ACC112 (cell line): ENCODE measurements around the gene PTGER3.
A peak's percentile ranks its signal among the peaks of the same experiment; 100 is the strongest.

Experiments used
- H2AFZ ChIP-seq: fragments of 200-600 bp; sonication (generic); one replicate; pipeline ENCODE4 v1.6.0; 2017; ENCODE audit warnings: antibody characterized with exemption, low read length; ENCODE audit not compliant: unreplicated experiment
- H3K27ac ChIP-seq: fragments of 200-600 bp; sonication (generic); 2 replicates; pipeline ENCODE4 v1.5.1; 2014; ENCODE audit warnings: low read depth, mild to moderate bottlenecking, antibody characterized with exemption, low read length, moderate library complexity
- H3K27me3 ChIP-seq: fragments of 200-600 bp; sonication (generic); 2 replicates; pipeline ENCODE4 v1.6.1; 2014; ENCODE audit warnings: mild to moderate bottlenecking, antibody characterized with exemption, low read length, moderate library complexity, mixed read lengths; ENCODE audit not compliant: insufficient read depth
- H3K36me3 ChIP-seq: fragments of 200-600 bp; sonication (generic); 2 replicates; pipeline ENCODE4 v1.6.1; 2016; ENCODE audit warnings: mild to moderate bottlenecking, antibody characterized with exemption, low read length, moderate library complexity, mixed read lengths; ENCODE audit not compliant: insufficient read depth
- H3K4me1 ChIP-seq: fragments of 200-600 bp; sonication (generic); one replicate; pipeline ENCODE4 v1.6.1; 2016; ENCODE audit warnings: low read length, mixed read lengths; ENCODE audit not compliant: insufficient read depth, unreplicated experiment, control insufficient read depth
- H3K4me3 ChIP-seq: fragments of 200-600 bp; sonication (generic); 2 replicates; pipeline ENCODE4 v1.5.1; 2014; ENCODE audit warnings: mild to moderate bottlenecking, low read depth, low read length
- H3K79me2 ChIP-seq: fragments of 200-600 bp; sonication (generic); one replicate; pipeline ENCODE4 v1.6.0; 2016; ENCODE audit warnings: low read length; ENCODE audit not compliant: control insufficient read depth, unreplicated experiment, insufficient read depth

Gene PTGER3

DNA sequence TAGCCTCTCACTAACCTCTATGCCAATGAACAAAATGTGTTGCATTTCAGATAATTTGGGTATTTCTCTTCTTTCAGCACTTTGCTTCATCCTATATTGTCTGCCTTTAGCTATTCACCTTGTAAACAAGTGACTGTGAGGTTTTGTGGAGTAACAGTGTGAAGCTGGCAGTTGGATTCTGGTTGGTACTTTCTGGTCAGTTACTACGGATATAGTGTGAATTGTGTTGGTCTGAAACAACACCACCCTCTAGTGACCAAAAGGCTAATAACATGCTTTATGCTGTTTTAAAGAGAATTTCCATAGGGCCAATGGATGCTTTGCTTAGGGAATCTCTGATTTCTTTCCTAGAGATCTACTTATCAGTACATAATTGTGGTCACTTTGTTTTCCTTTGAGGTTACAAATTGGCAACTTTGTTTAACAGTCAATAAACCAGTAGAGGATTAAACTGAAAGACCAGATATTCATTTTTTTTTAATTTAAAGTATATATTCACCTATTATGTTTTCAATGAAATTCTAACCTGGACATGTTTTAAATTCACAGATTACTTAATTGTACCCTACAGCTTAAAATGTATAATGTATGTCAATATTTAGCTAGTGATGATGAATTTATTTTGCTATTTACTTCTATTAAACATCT is 2.5 kb upstream of the PTGER3 start:
- Histone ChIP-seq H3K79me2 (no peaks in the 10 kb centered on the region), H3K27me3 (peaks cover 59% of the 10 kb centered on the region), H3K27ac (no peak overlapping the region), H3K36me3 (no peaks in the 10 kb centered on the region), H3K4me1 (no peaks in the 10 kb centered on the region), H2AFZ (no peak overlapping the region), H3K4me3 (no peak overlapping the region)

DNA sequence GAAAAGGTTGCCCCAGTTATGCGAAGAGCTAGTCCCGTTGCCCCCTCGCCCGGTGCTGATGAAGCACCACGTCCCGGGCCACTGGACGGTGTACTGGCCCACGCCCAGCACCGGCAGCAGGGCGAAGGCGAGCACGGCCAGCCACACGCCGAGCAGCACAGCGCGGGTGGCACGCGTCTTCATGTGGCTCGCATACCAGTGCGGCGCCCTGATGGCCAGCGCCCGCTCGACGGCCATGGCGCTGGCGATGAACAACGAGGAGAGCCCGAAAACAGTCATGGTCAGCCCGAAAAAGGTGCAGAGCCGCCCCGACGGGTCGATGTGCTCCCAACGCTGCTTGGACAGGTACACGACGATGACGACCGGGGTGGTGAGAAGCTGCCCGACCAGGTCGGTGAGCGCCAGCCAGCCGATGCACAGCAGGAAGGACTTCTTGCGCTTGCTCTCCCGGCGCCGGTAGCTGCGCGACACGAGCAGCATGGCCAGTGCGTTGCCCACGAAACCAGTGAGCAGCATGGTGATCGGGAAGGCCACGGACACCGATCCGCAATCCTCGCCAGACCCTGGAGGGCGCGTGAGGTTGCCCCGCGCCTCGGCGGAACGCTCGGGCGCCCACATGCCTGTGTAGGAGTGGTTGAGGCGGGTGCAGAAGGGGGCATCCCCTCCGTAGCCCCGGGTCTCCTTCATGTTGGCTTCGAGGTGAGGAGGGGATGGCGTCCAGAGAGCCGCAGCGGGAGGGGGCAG is 553 bp downstream of the PTGER3 start:
- H3K36me3 ChIP-seq, result no peaks in the 10 kb centered on the region
- H3K4me1 ChIP-seq, result no peaks in the 10 kb centered on the region
- H3K4me3 ChIP-seq, result peak overlapping the region; percentile 74
- no peaks in the 10 kb centered on the region for H3K79me2 ChIP-seq
- H3K27me3 ChIP-seq, result peaks cover 70% of the 10 kb centered on the region
- H3K27ac ChIP-seq, result no peak overlapping the region
- H2AFZ ChIP-seq, result peak overlapping the region; percentile 22

DNA sequence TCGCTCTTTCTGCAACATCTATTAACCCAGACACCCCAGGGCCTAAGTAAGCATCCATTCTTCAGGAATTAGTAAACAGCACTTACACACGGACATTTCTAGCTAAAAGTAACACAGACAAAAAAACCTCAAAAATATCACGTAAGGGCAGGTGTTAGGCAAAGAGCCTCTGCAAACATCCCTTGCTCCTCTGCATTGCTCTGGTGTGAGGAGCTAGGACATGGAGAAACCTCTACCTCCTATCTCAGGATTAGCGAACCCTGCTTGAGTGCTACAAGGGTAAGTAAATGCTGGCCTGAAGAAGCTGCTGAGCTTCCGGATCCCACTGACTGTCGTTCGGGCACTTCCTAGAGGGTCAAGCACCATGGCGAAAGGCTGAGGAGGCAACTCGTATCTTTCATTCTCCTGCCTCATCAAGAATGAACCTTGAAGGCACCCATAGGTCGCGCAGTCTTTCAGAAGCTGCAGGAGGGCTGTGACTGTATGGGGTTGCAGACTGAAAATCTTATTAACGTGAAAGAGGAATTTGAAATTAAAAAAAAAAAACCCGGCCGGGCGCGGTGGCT is 2.1 kb downstream of the PTGER3 start:
- H3K27ac ChIP-seq, result no peak overlapping the region

DNA sequence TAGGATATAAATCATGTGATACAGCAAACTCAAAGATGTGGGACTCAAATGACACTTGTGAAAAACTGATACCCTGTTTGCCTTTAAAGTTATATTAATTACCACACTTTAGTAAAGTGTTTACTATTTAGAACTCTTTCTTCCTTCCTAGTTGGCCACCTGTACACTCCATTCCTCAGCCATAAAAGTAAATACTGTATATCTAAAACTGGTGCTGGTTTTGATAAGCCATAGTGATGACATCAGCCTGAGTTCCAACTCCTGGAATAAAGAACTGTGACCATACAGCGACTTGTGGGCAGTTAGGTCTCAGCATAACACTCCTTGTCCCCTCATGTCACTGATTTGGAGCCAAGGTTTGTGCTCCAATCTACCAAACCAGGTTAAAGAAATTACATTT is 2.8 kb downstream of the PTGER3 start:
- Histone ChIP-seq H3K27ac (no peak overlapping the region), H3K36me3 (no peaks in the 10 kb centered on the region), H3K79me2 (no peaks in the 10 kb centered on the region), H3K4me1 (no peaks in the 10 kb centered on the region), H3K4me3 (no peak overlapping the region), H2AFZ (no peak overlapping the region), H3K27me3 (peaks cover 70% of the 10 kb centered on the region)

More for the DNA sequence above, 2.1 kb downstream of the PTGER3 start:
- no peaks in the 10 kb centered on the region for H3K79me2 ChIP-seq
- no peak overlapping the region for H3K4me3 ChIP-seq
- no peaks in the 10 kb centered on the region for H3K4me1 ChIP-seq
- H2AFZ ChIP-seq, result no peak overlapping the region
- no peaks in the 10 kb centered on the region for H3K36me3 ChIP-seq
- H3K27me3 ChIP-seq, result peaks cover 69% of the 10 kb centered on the region

DNA sequence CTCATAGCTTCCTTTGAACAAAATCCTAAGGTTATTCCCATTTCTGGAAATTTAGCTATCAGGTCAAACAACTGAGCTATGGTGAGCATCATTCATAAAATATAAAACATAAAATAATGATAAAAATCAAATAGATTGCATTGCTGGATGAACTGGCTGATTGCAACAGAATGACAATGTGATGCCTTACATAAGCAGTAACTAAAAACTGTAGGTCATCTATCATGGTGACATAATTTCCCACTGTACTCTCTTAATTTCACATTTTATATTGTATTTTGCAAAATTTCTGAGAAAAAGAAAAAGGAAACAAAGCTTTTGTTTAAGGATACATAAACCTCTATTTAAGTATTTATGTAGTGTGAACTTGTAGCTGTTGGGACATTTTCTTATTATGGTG is 4.6 kb downstream of the PTGER3 start:
- H3K27ac ChIP-seq, result no peak overlapping the region
- no peaks in the 10 kb centered on the region for H3K79me2 ChIP-seq
- peaks cover 53% of the 10 kb centered on the region for H3K27me3 ChIP-seq
- no peak overlapping the region for H3K4me3 ChIP-seq
- H2AFZ ChIP-seq, result no peak overlapping the region
- H3K4me1 ChIP-seq, result no peaks in the 10 kb centered on the region
- H3K36me3 ChIP-seq, result no peaks in the 10 kb centered on the region

DNA sequence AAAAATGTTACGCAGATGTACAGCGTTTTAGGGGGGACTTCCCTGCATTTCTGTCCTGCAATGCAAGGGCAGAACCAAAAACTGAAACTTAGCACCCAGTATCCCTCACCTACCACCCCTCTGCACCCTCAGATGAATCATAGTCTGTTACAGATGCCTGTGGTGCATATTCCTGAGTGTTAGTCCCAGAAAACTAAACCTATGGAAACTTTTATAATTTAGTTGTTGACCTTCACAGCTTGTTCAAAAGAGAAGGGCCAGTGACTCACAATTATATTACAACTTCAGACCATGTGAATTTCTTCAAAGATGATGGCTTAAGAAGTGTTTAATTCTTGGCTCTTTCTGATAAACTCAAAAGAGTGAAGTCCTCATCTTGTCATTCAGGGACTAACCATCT is 5.8 kb downstream of the PTGER3 start:
- Histone ChIP-seq H2AFZ (no peak overlapping the region), H3K79me2 (no peaks in the 10 kb centered on the region)

DNA sequence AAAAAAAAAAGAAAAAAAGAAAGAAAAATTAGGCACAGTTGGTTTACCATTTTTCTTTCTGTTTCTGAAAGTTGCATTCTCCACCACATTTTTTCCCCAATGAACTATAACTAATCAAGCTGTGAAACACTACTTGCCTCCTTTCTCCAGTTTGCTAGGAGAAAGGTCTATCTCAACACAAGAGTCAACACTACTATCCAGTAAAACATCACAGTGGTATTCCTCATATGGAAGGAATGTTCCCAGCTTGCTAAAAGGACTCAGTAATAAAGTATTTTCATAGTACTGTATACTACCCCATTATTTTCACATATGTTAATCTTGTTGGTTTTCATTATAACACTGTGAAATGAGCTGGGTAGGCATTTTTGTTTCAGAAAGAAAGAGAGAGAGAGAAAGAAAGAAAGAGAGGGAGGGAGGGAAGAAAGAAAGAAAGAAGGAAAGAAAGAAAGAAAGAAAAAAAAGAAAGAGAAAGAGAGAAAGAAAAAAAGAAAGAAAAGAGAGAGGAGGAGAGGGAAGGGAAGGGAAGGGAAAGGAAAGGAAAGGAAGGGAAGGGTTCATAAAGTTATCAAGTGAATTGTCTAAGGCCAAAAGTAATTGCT is 7.9 kb downstream of the PTGER3 start:
- H3K27me3 ChIP-seq, result peaks cover 24% of the 10 kb centered on the region
- H2AFZ ChIP-seq, result no peak overlapping the region
- H3K27ac ChIP-seq, result no peak overlapping the region
- no peaks in the 10 kb centered on the region for H3K4me1 ChIP-seq
- no peak overlapping the region for H3K4me3 ChIP-seq
- no peaks in the 10 kb centered on the region for H3K79me2 ChIP-seq
- H3K36me3 ChIP-seq, result no peaks in the 10 kb centered on the region

More for the DNA sequence above, 5.8 kb downstream of the PTGER3 start:
- no peaks in the 10 kb centered on the region for H3K4me1 ChIP-seq
- H3K4me3 ChIP-seq, result no peak overlapping the region
- H3K27ac ChIP-seq, result no peak overlapping the region
- peaks cover 40% of the 10 kb centered on the region for H3K27me3 ChIP-seq
- no peaks in the 10 kb centered on the region for H3K36me3 ChIP-seq

DNA sequence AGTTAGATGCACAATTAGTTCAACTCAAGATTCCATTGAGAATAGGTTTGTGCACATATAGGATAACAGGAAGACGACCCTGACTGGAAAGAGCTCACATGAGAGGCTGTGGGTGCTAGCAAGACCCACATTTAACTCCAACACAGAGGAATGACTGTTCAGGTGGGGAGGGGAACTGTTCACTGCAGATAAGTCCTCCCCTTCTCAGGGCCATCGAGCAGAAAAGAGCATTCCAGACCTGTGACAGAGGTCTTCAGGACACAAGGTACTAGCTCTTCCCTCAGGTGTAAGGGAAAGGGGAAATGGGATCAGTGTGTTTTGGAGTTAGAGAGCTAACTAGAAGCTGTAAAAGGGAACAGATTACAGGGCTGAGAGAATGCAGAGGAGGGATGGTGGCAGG is 8.7 kb downstream of the PTGER3 start:
- Histone ChIP-seq H3K27me3 (peaks cover 24% of the 10 kb centered on the region), H3K79me2 (no peaks in the 10 kb centered on the region)

DNA sequence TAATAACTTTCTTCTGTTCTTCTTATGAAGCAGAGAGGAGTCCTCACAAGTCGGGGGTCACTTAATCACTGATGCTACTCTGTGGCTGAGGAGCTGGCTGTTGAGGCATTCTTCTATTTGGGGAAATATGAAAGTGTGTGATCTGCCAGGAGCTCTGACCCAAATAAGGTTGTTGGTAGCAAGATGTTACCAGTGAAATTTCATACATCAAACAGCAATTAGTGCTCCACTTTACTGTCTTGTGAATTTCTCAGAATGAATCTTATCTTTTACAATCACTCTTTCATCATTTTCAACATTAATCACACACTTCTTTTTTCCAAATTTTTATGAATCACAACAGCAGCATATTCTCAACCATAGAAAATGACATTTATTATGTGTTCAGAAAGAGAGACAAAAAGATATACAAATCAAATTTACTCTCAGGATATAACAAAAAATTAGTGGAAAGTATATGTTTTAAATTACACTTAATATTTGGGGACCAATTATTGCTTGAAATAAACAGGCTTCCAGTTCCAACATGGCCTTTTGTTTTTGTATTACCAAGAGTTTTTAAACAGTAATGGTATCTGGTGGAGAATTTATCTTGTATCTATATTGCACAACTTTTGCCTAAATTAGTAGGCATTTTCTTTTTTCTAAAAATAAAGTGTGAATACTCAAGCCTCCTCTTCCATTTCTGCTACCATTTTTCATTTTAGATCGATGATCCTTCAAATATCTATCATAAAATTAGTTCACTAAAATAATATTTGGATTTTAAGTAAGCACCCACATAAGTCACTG is 9.6 kb downstream of the PTGER3 start:
- peaks cover 23% of the 10 kb centered on the region for H3K27me3 ChIP-seq
- no peaks in the 10 kb centered on the region for H3K79me2 ChIP-seq
- no peak overlapping the region for H3K4me3 ChIP-seq
- H2AFZ ChIP-seq, result no peak overlapping the region
- H3K27ac ChIP-seq, result no peak overlapping the region
- H3K36me3 ChIP-seq, result no peaks in the 10 kb centered on the region
- no peaks in the 10 kb centered on the region for H3K4me1 ChIP-seq

More for the DNA sequence above, 8.7 kb downstream of the PTGER3 start:
- H3K36me3 ChIP-seq, result no peaks in the 10 kb centered on the region
- H3K4me1 ChIP-seq, result no peaks in the 10 kb centered on the region
- H2AFZ ChIP-seq, result no peak overlapping the region
- H3K27ac ChIP-seq, result no peak overlapping the region
- no peak overlapping the region for H3K4me3 ChIP-seq

DNA sequence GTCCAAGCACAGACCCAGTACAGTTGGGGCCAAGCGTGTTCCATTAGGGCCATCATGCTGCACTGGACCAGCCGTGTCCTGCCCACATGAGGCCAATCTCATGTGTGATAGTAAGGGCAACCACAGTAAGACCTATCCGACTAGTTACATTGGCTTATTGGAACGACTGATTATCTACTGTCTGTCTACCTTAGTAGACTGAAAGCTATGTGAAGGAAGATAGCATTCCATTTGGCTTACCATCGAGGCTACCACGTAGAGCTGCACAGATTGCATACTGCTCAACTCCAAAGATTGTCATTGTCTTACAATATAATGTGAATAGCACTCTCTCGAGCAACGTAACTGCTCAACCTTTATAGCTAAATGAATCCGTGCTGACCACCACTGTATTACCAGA is 10.6 kb downstream of the PTGER3 start:
- Histone ChIP-seq H3K27me3 (peaks cover 22% of the 10 kb centered on the region), H3K79me2 (no peaks in the 10 kb centered on the region), H3K4me3 (no peak overlapping the region), H3K27ac (no peak overlapping the region), H3K36me3 (no peaks in the 10 kb centered on the region), H2AFZ (no peak overlapping the region), H3K4me1 (no peaks in the 10 kb centered on the region)
